Cardiac muscle cell (in vitro differentiated cells and primary cell): ENCODE measurements around the gene CSNK1D. TPM values are rescaled to one million over a fixed set of nuclear protein-coding genes. Genes with fewer than 3 reads are reported as not detected.

Experiments
- DNase-seq, 2 donors: peaks; one replicate each; pipeline versions ENCODE4 v3.0.0 to v3.0.0-alpha.2; 2010 to 2017; ENCODE audit warnings: low read depth in 1 of 2, low spot score in 1 of 2
- H3K27ac ChIP-seq: fragments of 200-600 bp; sonication (generic); 2 replicates; pipeline ENCODE4 v1.5.1; 2016
- H3K27me3 ChIP-seq: fragments of 200-600 bp; sonication (generic); 2 replicates; pipeline ENCODE4 v1.6.0; 2016; ENCODE audit warnings: control low read depth
- H3K36me3 ChIP-seq: fragments of 200-600 bp; sonication (generic); 2 replicates; pipeline ENCODE4 v1.5.1; 2016; ENCODE audit warnings: control low read depth
- H3K4me1 ChIP-seq: fragments of 200-600 bp; sonication (generic); 2 replicates; pipeline ENCODE4 v1.8.1; 2017; ENCODE audit warnings: low read depth, mild to moderate bottlenecking, mixed run types
- H3K4me3 ChIP-seq: fragments of 200-600 bp; sonication (generic); 2 replicates; pipeline ENCODE4 v1.5.1; 2016; ENCODE audit warnings: mild to moderate bottlenecking
- H3K9me3 ChIP-seq: fragments of 200-600 bp; sonication (generic); 2 replicates; pipeline ENCODE4 v1.5.1; 2017; ENCODE audit warnings: low read depth, mild to moderate bottlenecking, control low read depth
- polyA plus RNA-seq: library from polyadenylated mRNA; unstranded; fragments of >200 nt; fragmentation: Nextera tagmentation; extraction: Ambion mirVana; gene quantifications from 2 replicates; pipeline ENCODE4 v1.2.1, GENCODE V29; 2016
- total RNA-seq: library from RNA; depleted of rRNA; stranded (reverse); fragments of >200 nt; gene quantifications from 2 replicates; pipeline ENCODE4 v1.2.3, GENCODE V29; 2016
- TF ChIP-seq, protein P1 (sequence below): IDR thresholded peaks from 2 replicates; pipeline ENCODE4 v1.5.1; 2012; ENCODE audit warnings: low read depth, mild to moderate bottlenecking, low read length

CSNK1D gene
- total and polyA plus RNA-seq, 2 experiments from 2014 or later = 53.1 to 106 TPM

GRCh38 chr17:82313195-82314011 lies 39.9 kb upstream of the CSNK1D start:
- Histone ChIP-seq H3K4me3 (no peak overlapping the region), H3K9me3 (no peaks in the 10 kb centered on the region), H3K27me3 (no peaks in the 10 kb centered on the region), H3K27ac (no peak overlapping the region), H3K36me3 (no peaks in the 10 kb centered on the region), H3K4me1 (peaks cover 11% of the 10 kb centered on the region)
- TF ChIP-seq, protein P1, sequence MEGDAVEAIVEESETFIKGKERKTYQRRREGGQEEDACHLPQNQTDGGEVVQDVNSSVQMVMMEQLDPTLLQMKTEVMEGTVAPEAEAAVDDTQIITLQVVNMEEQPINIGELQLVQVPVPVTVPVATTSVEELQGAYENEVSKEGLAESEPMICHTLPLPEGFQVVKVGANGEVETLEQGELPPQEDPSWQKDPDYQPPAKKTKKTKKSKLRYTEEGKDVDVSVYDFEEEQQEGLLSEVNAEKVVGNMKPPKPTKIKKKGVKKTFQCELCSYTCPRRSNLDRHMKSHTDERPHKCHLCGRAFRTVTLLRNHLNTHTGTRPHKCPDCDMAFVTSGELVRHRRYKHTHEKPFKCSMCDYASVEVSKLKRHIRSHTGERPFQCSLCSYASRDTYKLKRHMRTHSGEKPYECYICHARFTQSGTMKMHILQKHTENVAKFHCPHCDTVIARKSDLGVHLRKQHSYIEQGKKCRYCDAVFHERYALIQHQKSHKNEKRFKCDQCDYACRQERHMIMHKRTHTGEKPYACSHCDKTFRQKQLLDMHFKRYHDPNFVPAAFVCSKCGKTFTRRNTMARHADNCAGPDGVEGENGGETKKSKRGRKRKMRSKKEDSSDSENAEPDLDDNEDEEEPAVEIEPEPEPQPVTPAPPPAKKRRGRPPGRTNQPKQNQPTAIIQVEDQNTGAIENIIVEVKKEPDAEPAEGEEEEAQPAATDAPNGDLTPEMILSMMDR = no peak
- DNase-seq = no peak

DNA sequence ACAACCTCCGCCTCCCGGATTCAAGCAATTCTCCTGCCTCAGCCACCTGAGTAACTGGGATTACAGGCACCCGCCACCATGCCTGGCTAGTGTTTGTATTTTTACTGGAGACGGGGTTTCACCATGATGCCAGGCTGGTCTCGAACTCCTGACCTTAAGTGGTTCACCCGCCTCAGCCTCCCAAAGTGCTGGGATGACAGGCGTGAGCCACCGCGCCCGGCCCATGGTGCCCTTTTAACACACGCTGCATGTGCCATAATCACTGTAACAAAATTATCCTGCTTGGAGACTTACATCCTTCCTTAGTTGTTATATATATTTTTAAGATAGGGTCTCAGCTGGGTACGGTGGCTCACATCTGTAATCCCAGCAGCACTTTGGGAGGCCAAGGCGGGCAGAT lies 38.5 kb upstream of the CSNK1D start:
- Histone ChIP-seq H3K4me1 (peaks cover 11% of the 10 kb centered on the region), H3K9me3 (no peaks in the 10 kb centered on the region), H3K4me3 (no peak overlapping the region), H3K27ac (no peak overlapping the region), H3K27me3 (no peaks in the 10 kb centered on the region), H3K36me3 (no peaks in the 10 kb centered on the region)
- DNase-seq = no peak
- TF ChIP-seq, protein P1 = no peak

GRCh38 chr17:82310877-82311276 lies 37.4 kb upstream of the CSNK1D start:
- no peaks in the 10 kb centered on the region for H3K27me3 ChIP-seq
- H3K4me3 ChIP-seq = no peak overlapping the region
- TF ChIP-seq, protein P1 = no peak
- H3K36me3 ChIP-seq = no peaks in the 10 kb centered on the region
- peaks cover 7% of the 10 kb centered on the region for H3K4me1 ChIP-seq
- H3K9me3 ChIP-seq = no peaks in the 10 kb centered on the region
- no peak for DNase-seq
- H3K27ac ChIP-seq = no peak overlapping the region

GRCh38 chr17:82309656-82310570 lies 36.4 kb upstream of the CSNK1D start:
- TF ChIP-seq, protein P1 = no peak
- Histone ChIP-seq H3K27me3 (no peaks in the 10 kb centered on the region), H3K9me3 (no peaks in the 10 kb centered on the region), H3K36me3 (no peaks in the 10 kb centered on the region), H3K4me1 (peaks cover 5% of the 10 kb centered on the region), H3K4me3 (no peak overlapping the region), H3K27ac (no peak overlapping the region)
- DNase-seq = no peak

GRCh38 chr17:82305727-82306300 lies 32.3 kb upstream of the CSNK1D start:
- TF ChIP-seq, protein P1 = no peak
- DNase-seq = no peak

More at GRCh38 chr17:82305727-82306300, 32.3 kb upstream of the CSNK1D start:
- Histone ChIP-seq H3K27me3 (no peaks in the 10 kb centered on the region), H3K4me3 (no peak overlapping the region), H3K36me3 (no peaks in the 10 kb centered on the region), H3K9me3 (no peaks in the 10 kb centered on the region), H3K27ac (no peak overlapping the region), H3K4me1 (peaks cover 18% of the 10 kb centered on the region)
